GM23248 (cell line): Measurements from ENCODE around the gene MAP6. TPM values are rescaled to one million over a fixed set of nuclear protein-coding genes. Genes with fewer than 3 reads are reported as not detected.

Experiments
- DNase-seq: peaks from one replicate; pipeline ENCODE4 v3.0.0-alpha.2; 2015
- H2AFZ ChIP-seq: fragments of 200-600 bp; sonication (generic); 2 replicates; pipeline ENCODE4 v1.6.1; 2016; ENCODE audit warnings: antibody characterized with exemption
- H3F3A ChIP-seq: fragments of 200-600 bp; sonication (generic); 2 replicates; pipeline ENCODE4 v1.6.1; 2016; ENCODE audit warnings: mild to moderate bottlenecking, antibody characterized with exemption, mixed run types; ENCODE audit not compliant: insufficient read depth
- H3K27ac ChIP-seq: fragments of 200-600 bp; sonication (generic); 2 replicates; pipeline ENCODE4 v1.5.1; 2016; ENCODE audit warnings: mild to moderate bottlenecking
- H3K27me3 ChIP-seq: fragments of 200-600 bp; sonication (generic); replicated peaks from 2 replicates; pipeline ENCODE4 v1.6.1; 2016; ENCODE audit warnings: mild to moderate bottlenecking; ENCODE audit not compliant: insufficient read depth
- H3K36me3 ChIP-seq: fragments of 200-600 bp; sonication (generic); 2 replicates; pipeline ENCODE4 v1.6.1; 2016; ENCODE audit warnings: low read depth, mild to moderate bottlenecking
- H3K4me1 ChIP-seq: fragments of 200-600 bp; sonication (generic); 2 replicates; pipeline ENCODE4 v1.6.1; 2016; ENCODE audit warnings: mild to moderate bottlenecking; ENCODE audit not compliant: insufficient read depth
- H3K4me2 ChIP-seq: fragments of 200-600 bp; sonication (generic); one replicate; pipeline ENCODE4 v1.6.1; 2016; ENCODE audit warnings: mild to moderate bottlenecking; ENCODE audit not compliant: unreplicated experiment
- H3K4me3 ChIP-seq: fragments of 200-600 bp; sonication (generic); 2 replicates; pipeline ENCODE4 v1.5.1; 2016; ENCODE audit warnings: mild to moderate bottlenecking
- H3K79me2 ChIP-seq: fragments of 200-600 bp; sonication (generic); 2 replicates; pipeline ENCODE4 v1.6.1; 2016; ENCODE audit warnings: mild to moderate bottlenecking; ENCODE audit not compliant: insufficient read depth
- H3K9ac ChIP-seq: fragments of 200-600 bp; sonication (generic); 2 replicates; pipeline ENCODE4 v1.6.1; 2016; ENCODE audit warnings: mild to moderate bottlenecking
- H3K9me2 ChIP-seq: fragments of 200-600 bp; sonication (generic); 2 replicates; pipeline ENCODE4 v1.6.1; 2016; ENCODE audit warnings: mixed run types, mild to moderate bottlenecking, moderate library complexity; ENCODE audit not compliant: insufficient read depth
- H3K9me3 ChIP-seq: fragments of 200-600 bp; sonication (generic); one replicate; pipeline ENCODE4 v1.6.1; 2017; ENCODE audit warnings: low read depth
- H4K20me1 ChIP-seq: fragments of 200-600 bp; sonication (generic); 2 replicates; pipeline ENCODE4 v1.6.0; 2016; ENCODE audit not compliant: insufficient read depth
- EZH2 ChIP-seq: fragments of 200-600 bp; sonication (generic); IDR thresholded peaks from 2 replicates; pipeline ENCODE4 v1.6.1; 2018; ENCODE audit warnings: antibody characterized with exemption, mild to moderate bottlenecking; ENCODE audit not compliant: insufficient read depth, poor library complexity, severe bottlenecking
- EZH2phosphoT487 ChIP-seq: fragments of 200-600 bp; sonication (generic); IDR thresholded peaks from 2 replicates; pipeline ENCODE4 v1.6.1; 2018; ENCODE audit warnings: antibody characterized with exemption, moderate library complexity, mild to moderate bottlenecking, low read depth; ENCODE audit not compliant: insufficient read depth
- WGBS, 2 experiments: methylation state at CpG; one replicate each; pipeline ENCODE4 v1.1.6; 2015 to 2017; ENCODE audit warnings: low lambda C conversion rate in 2 of 2, low coverage in 1 of 2; ENCODE audit errors: missing lambda C conversion rate in 2 of 2; 5-methylcytosine and 5-hydroxymethylcytosine counted together
- in situ Hi-C: fragments of 300-500 bp; cut with MboI; formaldehyde crosslinking; loops from 2 replicates; pipeline ENCODE4 v1.15.0; 2020
- polyA plus RNA-seq: library from polyadenylated mRNA; unstranded; fragments of >200 nt; fragmentation: Nextera tagmentation; extraction: Ambion mirVana; gene quantifications from 2 replicates; pipeline ENCODE4 v1.2.1, GENCODE V29; 2016
- total RNA-seq: library from RNA; depleted of rRNA; stranded (reverse); fragments of >200 nt; shearing (Covaris generic); gene quantifications from 2 replicates; pipeline ENCODE4 v1.2.3, GENCODE V29; 2014

Gene MAP6
- total and polyA plus RNA-seq, 2 experiments from 2014 or later, result 3.4 to 5.2 TPM

- Histone ChIP-seq H3K4me2 (peak overlapping the region; percentile 94), H3K36me3 (peaks cover 32% of the 10 kb centered on the region), H3K4me1 (peaks cover 54% of the 10 kb centered on the region), H3K9ac (peak overlapping the region; percentile 99), H4K20me1 (peaks cover 14% of the 10 kb centered on the region), H3K9me3 (no peaks in the 10 kb centered on the region), H3F3A (peaks cover 80% of the 10 kb centered on the region), H2AFZ (no peak overlapping the region), H3K27me3 (no peaks in the 10 kb centered on the region), H3K4me3 (peak overlapping the region; percentile 87), H3K27ac (peak overlapping the region; percentile 98), H3K9me2 (no peaks in the 10 kb centered on the region), H3K79me2 (peaks cover 84% of the 10 kb centered on the region)
- in situ Hi-C loops, result no loop called here
- no peak for TF ChIP-seq EZH2
- no peak for TF ChIP-seq EZH2phosphoT487
- peak; percentile 95 for DNase-seq
- 0 to 2% methylated on average over 5 of the region's 5 CpGs for WGBS, 2 experiments
These were observed 103.5 kb downstream of the MAP6 start for GRCh38 chr11:75565221-75565814.

- peaks cover 74% of the 10 kb centered on the region for H3F3A ChIP-seq
- H3K27ac ChIP-seq, result peak overlapping the region; percentile 98
- H3K9me3 ChIP-seq, result no peaks in the 10 kb centered on the region
- peaks cover 71% of the 10 kb centered on the region for H3K79me2 ChIP-seq
- WGBS, 2 experiments, result 1% methylated on average over 9 of the region's 9 CpGs
- H3K4me3 ChIP-seq, result peak overlapping the region; percentile 87
- H3K9me2 ChIP-seq, result no peaks in the 10 kb centered on the region
- H3K4me1 ChIP-seq, result peaks cover 65% of the 10 kb centered on the region
- in situ Hi-C loops, result no loop called here
- H3K27me3 ChIP-seq, result no peaks in the 10 kb centered on the region
- H3K4me2 ChIP-seq, result peak overlapping the region; percentile 94
- no peak for TF ChIP-seq EZH2
- TF ChIP-seq EZH2phosphoT487, result no peak
- peaks cover 21% of the 10 kb centered on the region for H3K36me3 ChIP-seq
- H2AFZ ChIP-seq, result no peak overlapping the region
- peak overlapping the region; percentile 99 for H3K9ac ChIP-seq
- H4K20me1 ChIP-seq, result peaks cover 5% of the 10 kb centered on the region
- DNase-seq, result peak; percentile 97
These were observed 104.8 kb downstream of the MAP6 start for GRCh38 chr11:75563978-75564552.

GRCh38 chr11:75563501-75563977, 105.3 kb downstream of the MAP6 start:
- Histone ChIP-seq H3K9me2 (no peaks in the 10 kb centered on the region), H3K4me2 (peak overlapping the region; percentile 94), H3K4me1 (peaks cover 70% of the 10 kb centered on the region), H3K4me3 (peak overlapping the region; percentile 87), H2AFZ (no peak overlapping the region), H3K79me2 (peaks cover 66% of the 10 kb centered on the region), H3K9ac (peak overlapping the region; percentile 99), H3F3A (peaks cover 74% of the 10 kb centered on the region), H3K27ac (peak overlapping the region; percentile 98), H4K20me1 (peaks cover 3% of the 10 kb centered on the region), H3K27me3 (no peaks in the 10 kb centered on the region), H3K36me3 (peaks cover 17% of the 10 kb centered on the region), H3K9me3 (no peaks in the 10 kb centered on the region)
- in situ Hi-C loops, result no loop called here
- DNase-seq, result peak; percentile 37
- WGBS, 2 experiments, result 2 to 3% methylated on average over 5 of the region's 5 CpGs
- TF ChIP-seq EZH2 (no peak), EZH2phosphoT487 (no peak)

- Histone ChIP-seq H3K36me3 (peaks cover 12% of the 10 kb centered on the region), H3K27ac (peak overlapping the region; percentile 98), H3K4me2 (peak overlapping the region; percentile 94), H3K79me2 (peaks cover 60% of the 10 kb centered on the region), H3K4me1 (peaks cover 70% of the 10 kb centered on the region), H4K20me1 (no peaks in the 10 kb centered on the region; the same call in 1 of the 2 replicates), H3K9ac (peak overlapping the region; percentile 99), H3F3A (peaks cover 72% of the 10 kb centered on the region), H3K27me3 (no peaks in the 10 kb centered on the region), H3K4me3 (peak overlapping the region; percentile 87), H3K9me3 (no peaks in the 10 kb centered on the region), H2AFZ (no peak overlapping the region), H3K9me2 (no peaks in the 10 kb centered on the region)
- DNase-seq, result peak; percentile 83
- 0 to 1% methylated on average over 16 of the region's 16 CpGs for WGBS, 2 experiments
- in situ Hi-C loops, result no loop called here
- TF ChIP-seq EZH2phosphoT487 (no peak), EZH2 (no peak)
These were observed 105.9 kb downstream of the MAP6 start for GRCh38 chr11:75562836-75563484.
